HG03460 (cell line): ENCODE results near the gene MRPS7.
A peak's percentile ranks its signal among the peaks of the same experiment; 100 is the strongest.
"Not testable (repeated sequence)": the region's sequence is repeated elsewhere in the genome, so short reads cannot be mapped to it uniquely, and the experiment has no call there.

Experiments
- ATAC-seq: cut with Tn5 transposase; IDR thresholded peaks from one replicate; pipeline ENCODE4 v1.9.1; 2021; ENCODE audit not compliant: unreplicated experiment

MRPS7 gene

DNA sequence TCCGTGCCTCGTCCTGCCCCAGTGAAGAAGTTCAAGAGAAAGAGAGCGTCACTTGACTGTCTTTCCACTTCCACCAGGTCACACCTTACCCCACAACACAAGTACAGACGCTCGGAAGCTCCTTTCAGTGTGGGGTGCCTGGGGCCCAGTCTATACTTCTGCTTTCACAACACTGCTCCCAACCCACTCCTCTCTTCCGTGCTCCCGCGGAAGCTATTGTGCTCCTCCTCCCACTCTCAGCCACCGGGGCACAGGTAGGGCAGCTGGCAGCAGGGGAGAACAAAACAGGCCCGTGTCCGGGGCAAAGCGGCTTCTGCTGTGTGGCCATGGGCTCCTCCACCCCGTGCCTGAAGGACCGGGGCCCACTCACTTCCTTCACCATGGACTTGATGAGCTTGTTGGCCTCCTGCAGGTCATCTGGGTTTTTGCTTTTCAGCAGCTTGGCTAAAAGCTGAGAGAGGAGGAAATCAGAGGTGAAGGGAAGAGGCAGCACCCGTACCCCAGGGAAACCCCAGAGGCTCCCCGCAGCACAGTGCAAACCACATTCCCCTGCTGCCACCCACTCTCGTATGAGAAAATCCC is 19.1 kb upstream of the MRPS7 start:
- no peak for ATAC-seq

DNA sequence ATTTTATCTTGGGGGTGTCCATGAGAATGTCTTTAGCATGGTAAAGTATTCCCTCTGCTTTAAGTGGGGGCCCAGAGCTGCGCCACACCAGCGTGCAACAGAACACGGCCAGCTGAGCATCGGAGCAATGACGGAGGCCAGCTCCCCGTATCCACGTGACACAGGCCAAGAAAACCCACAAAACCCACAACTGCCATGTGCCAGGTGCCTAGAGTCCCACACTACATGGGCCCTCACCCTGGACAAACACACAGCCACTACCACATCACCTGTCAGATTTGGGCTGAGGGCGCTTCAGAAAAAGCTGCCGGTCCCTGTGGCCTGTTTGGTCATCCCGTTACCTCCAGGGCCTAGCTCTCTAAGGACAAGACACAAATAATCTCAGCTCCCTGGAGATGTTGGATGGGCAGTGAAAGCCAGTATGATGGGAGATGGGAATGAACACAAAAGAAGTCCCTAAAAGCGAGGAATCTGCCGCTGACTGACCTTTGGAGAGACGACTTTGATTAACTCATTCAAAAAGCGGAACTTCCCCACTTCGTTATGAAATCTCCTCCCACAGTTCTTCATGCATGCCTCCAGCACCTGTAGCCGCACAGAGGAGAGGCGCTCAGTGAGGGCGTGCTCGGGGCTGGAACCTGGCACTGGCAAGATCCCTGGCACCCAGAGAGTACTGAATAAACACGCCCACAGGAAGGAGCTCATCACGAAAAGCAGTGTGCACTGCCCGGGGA is 17.4 kb upstream of the MRPS7 start:
- ATAC-seq = no peak

DNA sequence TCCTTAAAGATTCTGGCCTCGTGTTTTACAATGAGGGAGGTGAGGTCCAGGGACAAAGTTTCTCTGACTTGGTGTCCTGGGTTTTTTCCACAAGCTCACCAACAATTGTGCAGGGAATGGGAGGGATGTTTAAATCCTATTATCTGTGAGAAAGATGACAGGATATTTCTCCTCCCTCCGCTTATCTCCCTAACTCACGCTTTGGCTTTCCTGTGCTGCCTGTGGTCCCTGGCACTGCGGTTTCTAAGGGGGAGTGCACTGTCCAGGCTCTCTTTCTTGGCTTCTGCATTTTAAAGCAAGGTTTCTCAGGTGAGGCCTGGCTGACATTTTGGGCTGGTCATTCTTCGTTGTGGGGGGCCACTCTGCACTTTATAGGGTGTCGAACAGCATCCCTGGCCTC is 16.7 kb upstream of the MRPS7 start:
- ATAC-seq = no peak

DNA sequence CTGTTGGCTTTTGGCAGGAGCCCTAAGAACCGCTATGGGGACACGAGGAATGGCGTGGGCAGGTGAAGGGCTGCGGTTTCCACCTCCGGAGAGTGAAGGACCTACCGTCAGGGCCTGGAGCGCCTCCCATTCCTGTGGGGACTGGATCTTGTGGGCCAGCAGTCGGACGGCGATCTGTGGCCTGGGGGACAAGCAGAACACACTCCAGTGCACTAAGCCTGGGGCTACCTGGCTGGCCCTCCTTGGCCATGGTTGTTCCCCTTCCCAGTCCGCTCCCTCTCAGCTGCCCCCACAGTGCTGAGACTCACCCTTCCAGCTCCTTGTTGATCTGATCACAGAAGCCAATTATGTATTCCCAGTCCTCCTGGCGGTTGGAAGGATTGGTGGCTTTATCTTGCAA is 15.3 kb upstream of the MRPS7 start:
- ATAC-seq = no peak

DNA sequence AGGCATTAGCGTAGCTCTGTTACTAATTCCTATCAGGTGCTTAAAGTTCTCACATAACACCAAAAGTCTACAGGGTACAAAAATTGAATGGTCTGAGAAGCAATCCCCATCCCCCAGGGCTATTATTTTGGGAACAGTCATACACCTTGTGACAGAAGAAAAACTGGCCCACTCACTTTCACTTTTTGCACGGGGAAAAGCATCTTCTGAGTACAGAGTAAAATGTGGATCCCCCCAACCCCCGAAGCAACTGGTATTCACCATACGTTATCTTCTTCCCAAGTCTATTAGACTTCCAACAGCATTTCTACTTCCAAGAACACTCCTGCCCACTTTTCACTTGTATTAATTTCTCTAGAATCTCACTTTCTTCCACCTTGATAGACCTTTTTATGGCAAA is 12.1 kb upstream of the MRPS7 start:
- ATAC-seq = no peak

DNA sequence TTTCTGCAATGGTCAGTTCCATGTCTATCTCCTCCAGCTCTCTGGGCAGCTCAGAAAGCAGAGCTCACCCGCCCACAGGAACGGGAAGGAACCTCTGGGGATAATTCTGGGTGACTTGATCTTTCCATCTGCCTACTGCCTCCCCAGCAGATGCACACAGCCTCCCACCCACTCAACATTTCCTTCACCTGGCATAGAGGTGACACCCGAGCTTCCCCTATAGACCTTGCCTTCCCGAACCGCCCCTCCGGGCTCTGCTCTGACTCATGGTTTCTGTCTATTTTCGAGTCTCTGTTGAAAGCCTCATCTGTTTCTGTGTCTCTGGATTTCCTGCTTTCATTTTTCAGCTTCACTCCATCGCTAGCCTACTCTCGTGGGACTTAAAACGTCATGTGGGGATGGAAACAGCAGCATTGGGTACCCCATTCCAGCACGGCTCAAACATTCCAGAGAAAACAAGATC is 11.6 kb upstream of the MRPS7 start:
- ATAC-seq = peak; percentile 87

DNA sequence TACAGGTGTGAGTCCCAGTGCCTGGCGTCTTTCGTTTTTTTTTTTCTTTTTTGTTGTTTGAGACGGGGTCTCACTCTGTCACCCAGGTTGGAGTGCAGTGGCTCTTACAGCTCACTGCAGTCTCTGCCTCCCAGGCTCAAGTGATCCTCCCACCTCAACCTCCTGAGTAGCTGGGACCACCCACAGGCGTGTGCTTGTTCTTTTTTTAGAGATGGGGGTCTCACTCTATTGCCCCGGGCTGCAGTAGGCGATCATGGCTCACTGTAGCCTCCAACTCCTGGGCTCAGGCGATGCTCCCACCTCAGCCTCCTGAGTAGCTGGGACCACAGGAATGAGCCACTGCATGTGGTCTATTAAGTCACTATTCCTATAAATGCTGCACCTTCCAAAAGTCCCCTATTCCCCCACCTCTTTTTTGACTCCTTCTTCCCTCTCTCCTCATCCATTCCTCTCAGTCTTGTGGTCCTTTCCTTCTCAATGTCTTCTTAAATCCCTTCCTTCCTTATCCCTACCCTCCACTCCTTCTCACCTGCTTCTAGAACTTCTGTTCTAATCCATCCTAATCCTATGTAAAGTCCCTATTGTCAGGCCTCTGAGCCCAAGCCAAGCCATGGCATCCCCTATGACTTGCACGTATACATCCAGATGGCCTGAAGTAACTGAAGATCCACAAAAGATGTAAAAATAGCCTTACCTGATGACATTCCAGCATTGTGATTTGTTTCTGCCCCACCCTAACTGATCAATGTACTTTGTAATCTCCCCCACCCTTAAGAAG is 9.5 kb upstream of the MRPS7 start:
- ATAC-seq = no peak

DNA sequence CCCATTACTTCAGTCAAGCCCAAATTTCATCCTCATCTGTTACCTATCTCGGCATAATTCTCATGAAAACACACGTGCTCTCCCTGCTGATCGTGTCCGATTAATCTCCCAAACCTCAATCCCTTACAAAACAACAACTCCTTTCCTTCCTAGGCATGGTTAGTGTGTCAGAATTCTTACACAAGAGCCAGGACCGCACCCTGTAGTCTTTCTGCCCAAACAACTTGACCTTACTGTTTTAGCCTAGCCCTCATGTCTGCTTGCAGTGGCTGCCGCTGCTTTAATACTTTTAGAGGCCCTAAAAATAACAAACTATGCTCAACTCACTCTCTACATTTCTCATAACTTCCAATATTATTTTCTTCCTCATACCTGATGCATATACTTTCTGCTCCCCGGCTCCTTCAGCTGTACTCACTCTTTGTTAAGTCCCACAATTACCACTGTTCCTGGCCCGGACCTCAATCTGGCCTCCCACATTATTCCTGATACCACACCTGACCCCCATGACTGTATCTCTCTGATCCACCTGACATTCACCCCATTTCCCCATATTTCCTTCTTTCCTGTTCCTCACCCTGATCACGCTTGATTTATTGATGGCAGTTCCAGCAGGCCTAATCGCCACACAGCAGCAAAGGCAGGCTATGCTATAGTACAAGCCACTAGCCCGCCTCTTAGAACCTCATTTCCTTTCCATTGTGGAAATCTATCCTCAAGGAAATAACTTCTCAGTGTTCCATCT is 5.6 kb upstream of the MRPS7 start:
- not testable (repeated sequence) for ATAC-seq

DNA sequence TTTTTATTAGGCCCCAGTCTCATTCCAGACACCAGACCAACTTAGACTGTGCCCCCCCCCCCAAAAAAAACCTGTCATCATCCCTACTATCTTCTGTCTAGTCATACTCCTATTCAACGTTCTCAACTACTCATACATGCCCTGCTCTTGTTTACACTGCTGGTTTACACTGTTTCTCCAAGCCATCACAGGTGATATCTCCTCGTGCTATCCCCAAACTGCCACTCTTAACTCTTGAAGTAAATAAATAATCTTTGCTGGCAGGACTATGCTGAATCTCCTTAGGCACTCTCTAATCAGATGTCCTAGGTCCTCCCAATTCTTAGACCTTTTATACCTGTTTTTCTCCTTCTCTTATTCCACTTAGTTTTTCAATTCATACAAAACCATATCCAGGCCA is 4.5 kb upstream of the MRPS7 start:
- ATAC-seq = not testable (repeated sequence)

DNA sequence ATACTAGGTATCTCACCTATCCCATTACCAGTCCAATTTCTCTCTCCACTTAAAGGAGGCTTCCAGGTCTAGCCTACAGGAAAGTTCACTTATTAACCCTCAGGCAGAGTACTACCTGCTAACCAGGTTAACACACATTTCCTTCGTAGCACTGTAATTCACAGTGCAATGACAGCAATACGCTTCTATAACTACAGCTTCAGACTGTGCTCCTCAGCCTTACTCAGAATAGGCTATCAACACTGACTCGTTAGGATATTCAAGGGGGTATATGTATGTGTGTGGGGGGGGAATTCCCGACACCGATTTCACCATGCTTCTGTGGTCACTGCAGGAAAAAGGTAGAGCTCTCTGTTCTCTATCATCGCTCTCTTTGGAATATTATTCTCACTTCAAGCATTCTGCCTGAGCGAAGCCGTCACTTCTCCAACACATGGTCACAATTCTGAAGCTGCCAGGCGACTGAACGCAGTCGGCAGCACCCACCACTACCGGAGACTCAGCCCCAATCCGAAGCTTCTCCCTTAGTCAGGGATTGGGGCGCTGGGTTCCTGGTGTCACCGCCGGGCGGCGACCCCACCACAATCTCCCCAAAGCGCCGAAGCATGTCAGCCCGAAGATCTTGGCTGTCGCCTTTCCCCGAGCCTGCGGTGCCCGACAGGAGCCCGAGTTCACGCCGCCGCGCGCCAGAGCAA is 891 bp upstream of the MRPS7 start:
- no peak for ATAC-seq

DNA sequence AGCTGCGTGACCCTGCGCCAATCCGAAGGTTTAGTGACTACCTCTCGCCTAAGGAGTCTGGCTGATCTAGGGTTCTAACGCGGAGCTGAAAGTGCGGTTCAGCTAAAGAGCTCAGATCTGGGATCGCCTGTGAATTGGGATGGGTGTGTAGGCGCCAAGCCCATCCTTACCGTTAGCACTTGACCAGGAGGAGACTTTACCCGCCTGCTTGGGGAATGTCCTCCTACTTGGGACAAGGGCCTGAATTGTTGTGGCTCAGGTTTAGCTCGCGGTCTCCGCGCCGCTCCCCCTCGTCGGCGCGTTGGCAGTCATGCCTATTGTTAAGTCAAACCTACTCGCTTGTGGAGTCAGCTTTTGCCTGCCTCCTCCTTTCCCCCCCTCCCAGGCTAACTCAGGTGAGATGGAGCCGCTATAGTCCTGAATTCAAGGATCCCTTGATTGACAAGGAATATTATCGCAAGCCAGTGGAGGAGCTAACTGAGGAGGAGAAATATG is 480 bp downstream of the MRPS7 start:
- no peak for ATAC-seq

DNA sequence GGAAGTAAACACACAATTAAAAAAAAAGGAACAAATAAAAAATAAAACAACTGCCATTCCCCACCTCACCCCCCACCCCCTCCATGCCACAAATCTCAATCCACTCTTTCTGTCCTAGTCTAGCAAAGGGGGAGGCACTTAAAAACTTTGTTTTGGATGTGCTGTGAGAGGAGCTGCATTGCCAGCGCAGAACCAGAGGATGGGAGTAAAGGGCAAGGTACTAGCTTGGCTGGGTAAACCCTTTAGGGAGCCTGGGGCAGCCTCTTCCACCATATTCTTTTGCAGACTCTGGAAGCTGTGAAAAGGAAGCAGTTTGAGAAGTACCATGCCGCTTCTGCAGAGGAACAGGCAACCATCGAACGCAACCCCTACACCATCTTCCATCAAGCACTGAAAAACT is 1.4 kb downstream of the MRPS7 start:
- no peak for ATAC-seq

DNA sequence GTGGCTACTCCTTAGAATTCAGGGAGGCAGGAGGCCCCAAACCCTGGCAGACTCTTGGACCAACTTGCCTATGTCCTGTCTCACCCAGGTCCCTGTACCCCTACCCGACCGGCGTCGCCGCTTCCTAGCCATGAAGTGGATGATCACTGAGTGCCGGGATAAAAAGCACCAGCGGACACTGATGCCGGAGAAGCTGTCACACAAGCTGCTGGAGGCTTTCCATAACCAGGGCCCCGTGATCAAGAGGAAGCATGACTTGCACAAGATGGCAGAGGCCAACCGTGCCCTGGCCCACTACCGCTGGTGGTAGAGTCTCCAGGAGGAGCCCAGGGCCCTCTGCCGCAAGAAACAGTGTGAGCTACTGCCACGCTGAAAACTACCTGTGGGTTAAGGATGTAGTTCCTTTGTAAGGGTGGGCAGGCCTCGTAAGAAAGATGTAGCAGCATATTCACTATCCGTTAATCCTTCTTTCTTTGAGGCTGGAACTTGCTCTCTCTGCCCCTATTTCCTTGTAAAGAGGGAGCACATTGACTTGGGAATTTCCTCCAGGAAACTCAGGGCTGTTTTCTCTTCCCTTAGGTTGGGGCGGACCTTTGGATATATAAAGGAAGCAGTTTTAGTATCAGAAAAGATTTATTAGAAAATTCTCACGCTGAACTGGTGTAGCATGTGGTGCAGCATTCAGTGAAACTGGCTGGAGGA is 4.1 kb downstream of the MRPS7 start:
- no peak for ATAC-seq

DNA sequence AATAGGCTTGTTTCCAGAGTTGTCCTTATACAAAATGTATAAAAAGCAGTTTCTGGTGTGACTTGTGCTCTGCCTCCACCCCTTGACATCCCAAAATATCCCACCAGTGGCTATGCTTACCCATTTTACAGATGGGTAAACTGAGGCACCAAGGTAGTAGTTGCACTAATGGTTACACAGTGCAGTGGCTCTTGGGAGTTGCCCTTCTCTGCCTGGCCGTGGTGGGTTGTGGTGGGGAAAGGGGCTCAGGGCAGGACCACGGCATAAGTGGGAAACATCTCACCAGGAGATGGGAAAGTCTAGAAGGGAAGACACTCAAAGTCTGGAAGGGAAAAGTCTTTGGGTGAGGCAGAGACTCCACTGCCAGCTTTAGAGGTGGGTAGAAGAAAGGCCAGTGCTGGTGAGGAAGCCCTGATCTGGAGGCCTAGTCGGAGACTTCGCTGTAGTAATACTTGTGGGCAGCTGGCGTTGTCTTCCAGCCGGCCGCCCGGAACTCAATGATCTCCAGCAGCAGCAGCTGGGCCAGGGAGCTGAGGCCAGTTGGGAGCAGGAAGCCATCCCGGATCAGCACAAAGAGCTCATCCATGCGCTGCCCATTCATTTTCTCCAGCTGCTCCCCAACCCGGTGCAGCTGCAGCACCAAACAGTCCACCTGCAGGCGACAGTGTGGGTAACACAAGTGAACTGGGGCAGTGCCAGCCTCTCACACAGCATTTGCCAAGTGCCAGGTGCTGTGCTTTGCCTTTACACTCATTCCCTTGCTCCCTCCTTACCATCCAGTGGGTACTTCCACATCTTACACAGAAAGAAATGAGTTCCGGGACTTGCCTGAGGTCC is 4.9 kb downstream of the MRPS7 start:
- ATAC-seq = no peak

DNA sequence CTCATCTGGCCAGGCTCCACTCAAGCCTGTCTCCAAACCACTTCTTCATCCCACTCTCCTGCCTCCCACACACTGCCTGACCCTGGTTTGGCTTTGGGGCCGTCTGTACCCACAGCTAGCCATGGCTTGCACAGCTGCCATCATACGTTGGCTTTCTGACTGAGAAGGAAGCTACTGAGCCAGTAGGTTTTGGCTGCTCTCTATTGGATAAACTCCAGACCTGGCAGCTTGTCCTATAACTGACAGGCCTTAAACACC is 5.4 kb downstream of the MRPS7 start:
- no peak for ATAC-seq

DNA sequence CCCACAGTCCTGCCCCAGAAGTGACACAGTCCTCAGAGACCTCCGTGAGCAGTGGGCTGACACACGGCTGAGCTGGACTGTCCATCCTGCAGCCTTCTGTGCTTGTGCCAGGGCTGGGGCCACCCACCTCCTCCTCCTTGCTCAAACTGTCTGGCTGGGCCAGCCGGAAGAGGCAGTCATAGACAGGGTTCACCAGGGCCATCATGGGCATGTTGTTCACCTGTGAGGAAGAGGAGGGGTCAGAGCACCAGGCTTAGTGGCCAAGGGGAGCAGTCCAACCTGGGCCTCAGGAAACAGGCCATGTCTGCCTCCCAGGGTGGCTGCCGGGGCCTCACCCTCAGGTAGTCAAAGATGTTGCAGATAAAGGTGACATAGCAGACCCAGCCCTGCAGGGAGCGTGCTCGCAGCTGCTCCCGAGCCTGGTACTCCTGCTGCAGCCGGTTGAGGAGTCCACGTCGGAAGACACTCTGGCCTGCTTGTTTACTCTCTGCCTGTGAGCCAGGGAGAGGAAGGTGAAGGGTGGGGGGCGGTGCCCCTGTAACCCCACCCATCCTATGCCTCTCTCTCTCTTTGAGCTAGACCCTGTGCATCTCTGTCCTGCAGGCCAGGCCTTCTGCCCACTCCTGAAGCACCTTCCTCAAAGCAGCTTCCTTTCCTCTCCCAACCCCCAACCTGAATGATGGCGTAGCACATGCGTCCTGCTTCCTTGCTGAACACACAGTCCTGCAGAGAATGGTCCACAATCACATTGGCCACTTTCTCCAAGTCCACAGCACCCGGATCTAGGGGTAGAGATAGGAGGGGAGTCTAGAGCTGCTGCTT is 5.9 kb downstream of the MRPS7 start:
- no peak for ATAC-seq

DNA sequence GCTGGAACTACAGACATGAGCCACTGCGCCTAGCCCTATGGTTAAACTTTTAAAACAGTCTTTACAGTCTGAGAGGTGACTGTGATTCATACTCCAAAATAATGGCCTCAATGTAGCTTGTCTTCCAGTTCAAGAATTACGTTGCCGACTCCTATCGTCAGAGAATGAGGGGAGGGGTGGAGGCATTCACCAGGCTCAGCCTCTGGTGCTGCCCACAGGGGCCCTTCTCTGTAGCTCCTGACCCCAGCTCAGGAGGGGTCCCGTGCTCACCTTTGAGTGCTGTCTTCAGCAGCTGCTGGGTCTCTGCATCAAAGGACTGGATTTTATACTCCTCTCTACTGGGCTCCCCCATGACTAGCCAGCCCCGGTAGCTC is 8.2 kb downstream of the MRPS7 start:
- ATAC-seq = no peak

DNA sequence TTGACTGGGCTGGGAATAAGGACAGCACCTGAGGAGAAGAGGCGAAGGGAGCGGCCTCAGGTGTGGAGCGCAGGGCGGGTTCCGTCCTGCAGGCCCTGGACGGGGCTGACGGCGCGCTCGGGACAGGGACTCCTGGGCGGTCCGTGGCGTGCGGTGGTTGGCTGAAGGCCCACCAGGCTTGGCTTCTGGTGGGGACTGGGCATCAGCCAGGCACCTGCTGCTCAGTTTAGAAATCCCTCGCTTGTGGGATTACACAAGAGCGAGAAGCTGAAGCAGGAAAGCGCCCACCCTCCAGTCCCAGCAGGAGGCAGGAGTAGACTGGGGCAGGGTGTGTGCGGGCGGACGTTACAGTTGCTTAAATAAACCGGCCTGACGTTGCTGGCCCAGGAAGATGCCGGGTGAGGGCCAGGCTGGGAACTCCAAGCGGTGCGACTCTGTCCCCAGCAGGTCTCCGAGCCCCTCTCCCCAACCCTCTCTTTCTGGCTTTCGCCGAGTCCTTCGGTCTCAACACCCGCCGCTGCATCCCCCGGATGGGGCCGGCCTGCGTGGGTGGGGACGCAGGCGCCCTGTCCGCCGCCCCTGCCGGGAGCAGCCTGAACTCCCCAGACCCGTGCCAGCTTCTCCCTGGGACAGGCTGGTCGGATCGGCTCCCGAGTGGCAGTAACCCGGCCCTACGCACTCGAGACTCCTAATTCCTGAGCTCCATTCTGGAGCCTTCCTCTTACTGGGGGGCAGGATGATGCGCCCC is 8.7 kb downstream of the MRPS7 start:
- ATAC-seq = peak; percentile 39
